Medulla oblongata (tissue), 1 donor: ENCODE measurements around the gene ZNF207.
"Not testable (repeated sequence)": the region's sequence is repeated elsewhere in the genome, so short reads cannot be mapped to it uniquely, and the experiment has no call there.

ENCODE experiments used
- DNase-seq: peaks from one replicate; pipeline ENCODE4 v3.0.0-alpha.2; 2015; ENCODE audit errors: extremely low spot score

The ZNF207 gene

DNA sequence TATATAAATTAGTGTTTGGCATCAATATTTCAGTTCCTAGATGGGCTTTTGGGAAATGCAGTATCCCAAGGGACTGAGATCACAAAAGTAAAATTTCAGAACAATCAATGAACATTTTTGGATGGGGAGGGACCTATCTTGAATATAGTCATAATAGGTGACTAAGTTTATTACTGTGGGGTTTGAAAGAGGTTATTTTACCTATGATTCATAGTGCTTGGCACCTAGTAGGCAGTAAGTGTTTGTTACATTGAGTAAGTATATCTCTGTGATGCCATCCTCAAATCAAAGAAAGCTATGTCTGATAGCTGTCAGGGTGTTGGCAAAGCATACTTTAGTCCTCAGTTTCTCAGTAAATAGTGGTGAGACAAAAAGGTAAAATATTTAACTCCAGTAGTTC, 36.9 kb downstream of the ZNF207 start:
- DNase-seq: no peak

- DNase-seq: not testable (repeated sequence)
These were observed 38.2 kb downstream of the ZNF207 start for GRCh38 chr17:32388128-32388527.

- no peak for DNase-seq
These were observed 38.9 kb downstream of the ZNF207 start for GRCh38 chr17:32388613-32389459.

DNA sequence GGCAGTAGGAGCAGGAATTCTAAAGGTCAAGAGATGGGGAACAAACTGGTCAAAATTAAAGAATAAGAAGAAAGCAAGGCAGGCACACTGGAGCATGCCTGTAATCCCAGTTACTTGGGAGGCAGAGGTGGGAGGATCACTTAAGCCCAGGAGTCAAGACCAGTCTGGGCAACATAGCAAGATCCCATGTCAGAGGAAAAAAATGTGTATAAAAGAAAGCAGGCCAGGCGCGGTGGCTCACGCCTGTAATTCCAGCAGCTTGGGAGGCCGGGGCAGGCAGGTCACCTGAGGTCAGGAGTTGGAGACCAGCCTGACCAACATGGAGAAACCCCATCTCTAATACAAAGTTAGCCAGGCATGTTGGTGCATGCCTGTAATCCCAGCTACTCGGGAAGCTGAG, 43.9 kb downstream of the ZNF207 start:
- DNase-seq: no peak

- DNase-seq: no peak
These were observed 46.4 kb downstream of the ZNF207 start for GRCh38 chr17:32396343-32396742.

DNA sequence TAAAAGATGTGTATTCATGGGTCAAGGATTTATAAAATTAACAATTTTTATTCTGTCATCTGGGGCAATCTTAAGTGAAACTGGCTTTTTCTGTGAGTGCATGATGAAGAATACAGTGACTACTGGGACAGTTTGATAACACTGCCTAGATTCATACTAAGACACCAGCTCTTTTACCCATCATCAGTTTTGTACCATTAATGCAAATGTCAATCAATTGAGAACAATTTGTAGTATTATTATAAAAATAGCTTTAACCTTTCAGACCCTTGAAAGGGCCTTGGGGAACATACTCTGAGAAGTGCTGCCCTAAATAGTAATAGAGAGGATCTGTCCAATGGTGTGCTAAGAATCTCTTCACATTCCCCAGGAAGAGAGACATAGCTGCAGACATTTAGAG, 49.0 kb downstream of the ZNF207 start:
- DNase-seq: no peak

GRCh38 chr17:32410085-32410484, 60.1 kb downstream of the ZNF207 start:
- not testable (repeated sequence) for DNase-seq

DNA sequence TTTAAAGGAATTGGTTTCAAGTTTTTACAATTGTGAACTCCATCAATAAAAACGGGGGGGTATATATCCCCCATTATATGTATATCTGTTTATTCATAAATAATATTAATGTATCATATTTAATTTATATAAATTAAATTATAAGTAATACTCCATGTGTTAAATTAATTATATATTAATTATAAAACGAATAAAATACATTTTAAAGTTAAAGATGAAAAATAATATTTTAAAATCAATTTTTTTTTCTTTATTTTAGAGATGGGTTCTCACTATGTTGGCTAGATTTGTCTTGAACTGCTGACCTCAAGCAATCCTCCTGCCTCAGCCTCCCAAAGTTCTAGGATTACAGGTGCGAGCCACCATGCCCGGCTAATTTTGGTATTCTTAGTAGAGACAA, 76.9 kb downstream of the ZNF207 start:
- DNase-seq: no peak

DNA sequence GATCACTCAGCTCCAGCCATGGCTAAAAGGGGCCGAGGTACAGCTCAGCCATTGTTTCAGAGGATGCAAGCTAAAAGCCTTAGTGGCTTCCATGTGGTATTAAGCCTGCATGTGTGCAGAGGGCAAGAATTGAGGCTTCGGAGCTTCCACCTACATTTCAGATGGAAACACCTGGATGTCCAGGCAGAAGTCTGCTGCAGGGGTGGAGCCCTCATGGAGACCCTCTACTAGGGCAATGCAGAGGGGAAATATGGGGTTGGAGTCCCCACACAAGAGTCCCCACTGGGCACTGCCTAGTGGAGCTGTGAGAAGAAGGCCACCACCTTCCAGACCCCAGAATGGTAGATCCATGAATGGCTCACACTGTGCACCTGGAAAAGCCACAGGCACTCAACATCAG, 79.6 kb downstream of the ZNF207 start:
- DNase-seq: no peak
